SJSA1 (cell line): ENCODE results near the gene ZNF777. TPM values are rescaled to one million over a fixed set of nuclear protein-coding genes. Genes with fewer than 3 reads are reported as not detected.
"Not testable (repeated sequence)": the region's sequence is repeated elsewhere in the genome, so short reads cannot be mapped to it uniquely, and the experiment has no call there.

ENCODE experiments used
- DNase-seq, 2 experiments: peaks; one replicate each; pipeline ENCODE4 v3.0.0-alpha.2; 2015 to 2020; ENCODE audit warnings: low spot score in 2 of 2, low read depth in 1 of 2
- H3K27ac ChIP-seq: fragments of 250-450 bp; sonication (Bioruptor Pico); 2 replicates; pipeline ENCODE4 v1.5.1; 2020; ENCODE audit warnings: mild to moderate bottlenecking, moderate library complexity
- H3K27me3 ChIP-seq: fragments of 250-450 bp; sonication (Bioruptor Pico); replicated peaks from 2 replicates; pipeline ENCODE4 v1.5.1; 2020; ENCODE audit warnings: mild to moderate bottlenecking, moderate library complexity
- H3K36me3 ChIP-seq: fragments of 250-450 bp; sonication (Bioruptor Pico); 2 replicates; pipeline ENCODE4 v1.5.1; 2020; ENCODE audit warnings: mild to moderate bottlenecking
- H3K4me1 ChIP-seq: fragments of 250-450 bp; sonication (Bioruptor Pico); replicated peaks from 2 replicates; pipeline ENCODE4 v1.6.1; 2021; ENCODE audit warnings: mild to moderate bottlenecking
- H3K4me3 ChIP-seq: fragments of 250-450 bp; sonication (Bioruptor Pico); 2 replicates; pipeline ENCODE4 v1.5.1; 2020; ENCODE audit warnings: mild to moderate bottlenecking
- H3K9me3 ChIP-seq: fragments of 250-450 bp; sonication (Bioruptor Pico); replicated peaks from 2 replicates; pipeline ENCODE4 v1.5.1; 2020; ENCODE audit warnings: mild to moderate bottlenecking
- total RNA-seq: library from RNA; depleted of rRNA; stranded (reverse); fragments of >200 nt; shearing (Covaris generic); gene quantifications from 2 replicates; pipeline ENCODE4 v1.2.3, GENCODE V29; 2014

The ZNF777 gene
- total RNA-seq, 1 experiment from 2014 or later: 6.6 TPM

GRCh38 chr7:149454750-149455149, 6.1 kb downstream of the ZNF777 start:
- peaks cover 19% of the 10 kb centered on the region for H3K4me1 ChIP-seq
- no peaks in the 10 kb centered on the region for H3K27me3 ChIP-seq
- peaks cover 47% of the 10 kb centered on the region for H3K36me3 ChIP-seq
- no peak overlapping the region for H3K4me3 ChIP-seq
- no peaks in the 10 kb centered on the region for H3K9me3 ChIP-seq
- no peak for DNase-seq
- H3K27ac ChIP-seq: no peak overlapping the region

GRCh38 chr7:149454006-149454405, 6.9 kb downstream of the ZNF777 start:
- Histone ChIP-seq H3K4me1 (peaks cover 11% of the 10 kb centered on the region), H3K27ac (no peak overlapping the region), H3K36me3 (peaks cover 51% of the 10 kb centered on the region), H3K4me3 (no peak overlapping the region), H3K27me3 (no peaks in the 10 kb centered on the region), H3K9me3 (no peaks in the 10 kb centered on the region)
- no peak for DNase-seq

- peaks cover 58% of the 10 kb centered on the region for H3K36me3 ChIP-seq
- H3K4me3 ChIP-seq: no peak overlapping the region
These were observed 10.0 kb downstream of the ZNF777 start for GRCh38 chr7:149450821-149451220.

GRCh38 chr7:149449897-149450296, 11.0 kb downstream of the ZNF777 start:
- Histone ChIP-seq H3K36me3 (peaks cover 57% of the 10 kb centered on the region), H3K27ac (no peak overlapping the region)
- no peak for DNase-seq

More at GRCh38 chr7:149450821-149451220, 10.0 kb downstream of the ZNF777 start:
- Histone ChIP-seq H3K27ac (no peak overlapping the region), H3K27me3 (no peaks in the 10 kb centered on the region), H3K4me1 (no peaks in the 10 kb centered on the region), H3K9me3 (no peaks in the 10 kb centered on the region)
- DNase-seq: no peak

GRCh38 chr7:149448961-149449360, 11.9 kb downstream of the ZNF777 start:
- Histone ChIP-seq H3K27ac (no peak overlapping the region), H3K4me3 (no peak overlapping the region), H3K36me3 (peaks cover 47% of the 10 kb centered on the region), H3K9me3 (no peaks in the 10 kb centered on the region), H3K27me3 (no peaks in the 10 kb centered on the region), H3K4me1 (no peaks in the 10 kb centered on the region)
- no peak for DNase-seq

More at GRCh38 chr7:149449897-149450296, 11.0 kb downstream of the ZNF777 start:
- Histone ChIP-seq H3K27me3 (no peaks in the 10 kb centered on the region), H3K4me1 (no peaks in the 10 kb centered on the region), H3K4me3 (no peak overlapping the region), H3K9me3 (no peaks in the 10 kb centered on the region)

GRCh38 chr7:149446026-149446425, 14.8 kb downstream of the ZNF777 start:
- H3K27me3 ChIP-seq, H3K4me3 ChIP-seq, H3K9me3 ChIP-seq, H3K27ac ChIP-seq, H3K4me1 ChIP-seq, DNase-seq: not testable (repeated sequence)
- H3K36me3 ChIP-seq: peaks cover 38% of the 10 kb centered on the region

- Histone ChIP-seq H3K9me3 (no peaks in the 10 kb centered on the region), H3K4me1 (no peaks in the 10 kb centered on the region), H3K36me3 (peaks cover 21% of the 10 kb centered on the region), H3K27ac (no peak overlapping the region), H3K4me3 (no peak overlapping the region), H3K27me3 (no peaks in the 10 kb centered on the region)
- DNase-seq: no peak
These were observed 16.6 kb downstream of the ZNF777 start for GRCh38 chr7:149444287-149444686.

- Histone ChIP-seq H3K9me3 (no peaks in the 10 kb centered on the region), H3K27ac (no peak overlapping the region), H3K36me3 (peaks cover 18% of the 10 kb centered on the region), H3K4me3 (no peak overlapping the region), H3K4me1 (no peaks in the 10 kb centered on the region), H3K27me3 (no peaks in the 10 kb centered on the region)
- no peak for DNase-seq
These were observed 17.3 kb downstream of the ZNF777 start for GRCh38 chr7:149443523-149443922.

- Histone ChIP-seq H3K4me1 (no peaks in the 10 kb centered on the region), H3K27me3 (no peaks in the 10 kb centered on the region), H3K9me3 (no peaks in the 10 kb centered on the region), H3K27ac (no peak overlapping the region), H3K36me3 (peaks cover 21% of the 10 kb centered on the region), H3K4me3 (no peak overlapping the region)
- no peak for DNase-seq
These were observed 17.9 kb downstream of the ZNF777 start for GRCh38 chr7:149442924-149443323.

- Histone ChIP-seq H3K4me1 (no peaks in the 10 kb centered on the region), H3K4me3 (no peak overlapping the region), H3K27ac (no peak overlapping the region), H3K27me3 (no peaks in the 10 kb centered on the region), H3K9me3 (no peaks in the 10 kb centered on the region), H3K36me3 (peaks cover 18% of the 10 kb centered on the region)
- no peak for DNase-seq
These were observed 20.6 kb downstream of the ZNF777 start for GRCh38 chr7:149440222-149440621.

GRCh38 chr7:149436358-149436757, 24.5 kb downstream of the ZNF777 start:
- H3K27ac ChIP-seq: no peak overlapping the region
- H3K4me1 ChIP-seq: no peaks in the 10 kb centered on the region
- no peak for DNase-seq
- H3K36me3 ChIP-seq: peaks cover 40% of the 10 kb centered on the region
- no peaks in the 10 kb centered on the region for H3K27me3 ChIP-seq
- no peak overlapping the region for H3K4me3 ChIP-seq
- H3K9me3 ChIP-seq: no peaks in the 10 kb centered on the region

- H3K36me3 ChIP-seq: peaks cover 33% of the 10 kb centered on the region
- H3K4me1 ChIP-seq: no peaks in the 10 kb centered on the region
- H3K4me3 ChIP-seq: no peak overlapping the region
- no peaks in the 10 kb centered on the region for H3K9me3 ChIP-seq
- DNase-seq: no peak
- no peak overlapping the region for H3K27ac ChIP-seq
- H3K27me3 ChIP-seq: no peaks in the 10 kb centered on the region
These were observed 27.7 kb downstream of the ZNF777 start for GRCh38 chr7:149433124-149433523.

- Histone ChIP-seq H3K4me1 (no peaks in the 10 kb centered on the region), H3K36me3 (peaks cover 33% of the 10 kb centered on the region), H3K27me3 (no peaks in the 10 kb centered on the region), H3K4me3 (no peak overlapping the region), H3K27ac (no peak overlapping the region), H3K9me3 (no peaks in the 10 kb centered on the region)
- DNase-seq: no peak
These were observed 28.7 kb downstream of the ZNF777 start for GRCh38 chr7:149432121-149432691.

GRCh38 chr7:149431486-149432120, 29.3 kb downstream of the ZNF777 start:
- H3K4me1 ChIP-seq: no peaks in the 10 kb centered on the region

More at GRCh38 chr7:149431486-149432120, 29.3 kb downstream of the ZNF777 start:
- Histone ChIP-seq H3K27ac (no peak overlapping the region), H3K27me3 (no peaks in the 10 kb centered on the region), H3K4me3 (no peak overlapping the region), H3K36me3 (peaks cover 30% of the 10 kb centered on the region), H3K9me3 (no peaks in the 10 kb centered on the region)
- no peak for DNase-seq
